Glutamatergic neuron (in vitro differentiated cells): ENCODE measurements around the gene PDE8A. TPM values are rescaled to one million over a fixed set of nuclear protein-coding genes. Genes with fewer than 3 reads are reported as not detected.

Source experiments
- DNase-seq: peaks from one replicate; pipeline ENCODE4 v3.0.0; 2022
- H3K27ac Mint-ChIP-seq: one replicate; pipeline ENCODE4 v1.8.0; 2020; ENCODE audit warnings: mild to moderate bottlenecking, mixed read lengths, inconsistent platforms; ENCODE audit not compliant: unreplicated experiment
- H3K27me3 Mint-ChIP-seq: one replicate; pipeline ENCODE4 v1.8.0; 2020; ENCODE audit warnings: mild to moderate bottlenecking, moderate library complexity, mixed read lengths, inconsistent platforms; ENCODE audit not compliant: unreplicated experiment
- H3K36me3 Mint-ChIP-seq: one replicate; pipeline ENCODE4 v1.8.0; 2020; ENCODE audit warnings: mild to moderate bottlenecking, mixed read lengths, inconsistent platforms; ENCODE audit not compliant: unreplicated experiment
- H3K4me1 Mint-ChIP-seq: one replicate; pipeline ENCODE4 v1.8.0; 2020; ENCODE audit warnings: mild to moderate bottlenecking, low read depth, mixed read lengths, inconsistent platforms; ENCODE audit not compliant: unreplicated experiment
- H3K4me3 Mint-ChIP-seq: one replicate; pipeline ENCODE4 v1.8.0; 2020; ENCODE audit warnings: mild to moderate bottlenecking, mixed read lengths, inconsistent platforms; ENCODE audit not compliant: unreplicated experiment
- H3K9me3 Mint-ChIP-seq: one replicate; pipeline ENCODE4 v1.8.0; 2020; ENCODE audit warnings: mild to moderate bottlenecking, moderate library complexity, mixed read lengths, inconsistent platforms; ENCODE audit not compliant: unreplicated experiment
- CTCF ChIP-seq: fragments of 200-600 bp; sonication (generic); IDR thresholded peaks from one replicate; pipeline ENCODE4 v1.5.0; 2021; ENCODE audit not compliant: partially characterized antibody, unreplicated experiment
- total RNA-seq: library from RNA; stranded (reverse); fragmentation: NEBNext Ultra II Directional; extraction: Animal tissue kit (Norgen Biotek cat#: 25700); gene quantifications from one replicate; pipeline ENCODE4 v1.2.1, GENCODE V29; 2021; ENCODE audit not compliant: unreplicated experiment

PDE8A gene
- total RNA-seq, 1 donor from 2014 or later = 5.7 TPM

GRCh38 chr15:85016275-85016674 is 34.6 kb downstream of the PDE8A start:
- no peaks in the 10 kb centered on the region for H3K4me1 Mint-ChIP-seq
- no peak overlapping the region for H3K27ac Mint-ChIP-seq
- TF ChIP-seq CTCF = no peak
- no peak overlapping the region for H3K4me3 Mint-ChIP-seq
- no peak for DNase-seq
- H3K36me3 Mint-ChIP-seq = no peaks in the 10 kb centered on the region
- H3K27me3 Mint-ChIP-seq = no peaks in the 10 kb centered on the region
- no peaks in the 10 kb centered on the region for H3K9me3 Mint-ChIP-seq

GRCh38 chr15:85019815-85020590 is 38.3 kb downstream of the PDE8A start:
- TF ChIP-seq CTCF = no peak
- Mint-ChIP-seq H3K9me3 (no peaks in the 10 kb centered on the region), H3K36me3 (no peaks in the 10 kb centered on the region), H3K4me3 (no peak overlapping the region), H3K27me3 (peaks cover 2% of the 10 kb centered on the region), H3K27ac (no peak overlapping the region), H3K4me1 (no peaks in the 10 kb centered on the region)
- no peak for DNase-seq

GRCh38 chr15:85021409-85021808 is 39.8 kb downstream of the PDE8A start:
- no peaks in the 10 kb centered on the region for H3K4me1 Mint-ChIP-seq
- H3K4me3 Mint-ChIP-seq = no peak overlapping the region
- H3K27me3 Mint-ChIP-seq = peaks cover 2% of the 10 kb centered on the region
- H3K36me3 Mint-ChIP-seq = no peaks in the 10 kb centered on the region
- no peak overlapping the region for H3K27ac Mint-ChIP-seq
- H3K9me3 Mint-ChIP-seq = no peaks in the 10 kb centered on the region
- no peak for TF ChIP-seq CTCF
- DNase-seq = no peak

- Mint-ChIP-seq H3K27ac (no peak overlapping the region), H3K27me3 (peaks cover 2% of the 10 kb centered on the region), H3K36me3 (no peaks in the 10 kb centered on the region), H3K9me3 (no peaks in the 10 kb centered on the region), H3K4me3 (no peak overlapping the region), H3K4me1 (no peaks in the 10 kb centered on the region)
- TF ChIP-seq CTCF = no peak
- no peak for DNase-seq
Measured at GRCh38 chr15:85022860-85023403, 41.3 kb downstream of the PDE8A start.

GRCh38 chr15:85024003-85024402 is 42.3 kb downstream of the PDE8A start:
- no peak for TF ChIP-seq CTCF
- no peaks in the 10 kb centered on the region for H3K9me3 Mint-ChIP-seq
- H3K4me3 Mint-ChIP-seq = no peak overlapping the region
- H3K27me3 Mint-ChIP-seq = peaks cover 2% of the 10 kb centered on the region
- H3K36me3 Mint-ChIP-seq = no peaks in the 10 kb centered on the region
- H3K4me1 Mint-ChIP-seq = no peaks in the 10 kb centered on the region
- no peak overlapping the region for H3K27ac Mint-ChIP-seq
- no peak for DNase-seq
